ENCODE measurements around the gene SLC25A52.
"Not testable (repeated sequence)": the region's sequence is repeated elsewhere in the genome, so short reads cannot be mapped to it uniquely, and the experiment has no call there.

Gene SLC25A52

GRCh38 chr18:31774477-31774785 lies 13.8 kb upstream of the SLC25A52 start:
- no peak for DNase-seq (ENCODE audit: low read depth)
- TF ChIP-seq CTCF (IDR thresholded peaks at IDR 0.05; ENCODE audit: low read depth, low read length, missing control alignments), result no peak
- in situ Hi-C loops (cut with HindIII; ENCODE audit: low sequenced_read_pairs), result no loop called here
- no peak overlapping the region for H3K4me3 ChIP-seq (ENCODE audit: low read depth, low read length)

GRCh38 chr18:31773774-31774476 lies 13.2 kb upstream of the SLC25A52 start:
- DNase-seq (ENCODE audit: low read depth), result no peak
- TF ChIP-seq CTCF (IDR thresholded peaks at IDR 0.05; ENCODE audit: low read depth, low read length, missing control alignments), result no peak
- in situ Hi-C loops (cut with HindIII; ENCODE audit: low sequenced_read_pairs), result no loop called here

GRCh38 chr18:31772699-31773098 lies 12.0 kb upstream of the SLC25A52 start:
- TF ChIP-seq CTCF (IDR thresholded peaks at IDR 0.05; ENCODE audit: low read depth, low read length, missing control alignments), result no peak
- in situ Hi-C loops (cut with HindIII; ENCODE audit: low sequenced_read_pairs), result no loop called here
- no peak for DNase-seq (ENCODE audit: low read depth)
- no peak overlapping the region for H3K4me3 ChIP-seq (ENCODE audit: low read depth, low read length)

More at GRCh38 chr18:31773774-31774476, 13.2 kb upstream of the SLC25A52 start:
- H3K4me3 ChIP-seq (ENCODE audit: low read depth, low read length), result no peak overlapping the region

GRCh38 chr18:31750273-31750672 lies 10.4 kb downstream of the SLC25A52 start:
- TF ChIP-seq CTCF (IDR thresholded peaks at IDR 0.05; ENCODE audit: low read depth, low read length, missing control alignments), result no peak
- no peak overlapping the region for H3K4me3 ChIP-seq (ENCODE audit: low read depth, low read length)
- in situ Hi-C loops (cut with HindIII; ENCODE audit: low sequenced_read_pairs), result no loop called here
- no peak for DNase-seq (ENCODE audit: low read depth)

- in situ Hi-C loops (cut with HindIII; ENCODE audit: low sequenced_read_pairs), result no loop called here
- no peak for TF ChIP-seq CTCF (IDR thresholded peaks at IDR 0.05; ENCODE audit: low read depth, low read length, missing control alignments)
- H3K4me3 ChIP-seq (ENCODE audit: low read depth, low read length), result no peak overlapping the region
- DNase-seq (ENCODE audit: low read depth), result no peak
Measured at GRCh38 chr18:31746396-31746795, 14.3 kb downstream of the SLC25A52 start.

- TF ChIP-seq CTCF (IDR thresholded peaks at IDR 0.05; ENCODE audit: low read depth, low read length, missing control alignments), result no peak
- no peak overlapping the region for H3K4me3 ChIP-seq (ENCODE audit: low read depth, low read length)
- in situ Hi-C loops (cut with HindIII; ENCODE audit: low sequenced_read_pairs), result no loop called here
- no peak for DNase-seq (ENCODE audit: low read depth)
Measured at GRCh38 chr18:31744321-31745067, 16.2 kb downstream of the SLC25A52 start.

- in situ Hi-C loops (cut with HindIII; ENCODE audit: low sequenced_read_pairs); H3K4me3 ChIP-seq (ENCODE audit: low read depth, low read length); DNase-seq (ENCODE audit: low read depth): not testable (repeated sequence)
Measured at GRCh38 chr18:31743600-31743999, 17.1 kb downstream of the SLC25A52 start.

Measured in astrocyte of the cerebellum (primary cell).